Nephron progenitor cell (in vitro differentiated cells): ENCODE results near the gene SCN11A.

Experiments used
- DNase-seq: peaks from one replicate; pipeline ENCODE4 v3.0.0; 2021
- H3K27ac Mint-ChIP-seq: 2 replicates; pipeline ENCODE4 v1.8.0; 2021; ENCODE audit warnings: mild to moderate bottlenecking, moderate library complexity, mixed read lengths
- H3K27me3 Mint-ChIP-seq: 2 replicates; pipeline ENCODE4 v1.8.0; 2021; ENCODE audit warnings: mild to moderate bottlenecking, low read depth, mixed read lengths; ENCODE audit not compliant: poor library complexity
- H3K36me3 Mint-ChIP-seq: 2 replicates; pipeline ENCODE4 v1.8.0; 2021; ENCODE audit warnings: low read depth, mixed read lengths
- H3K4me1 Mint-ChIP-seq: 2 replicates; pipeline ENCODE4 v1.8.0; 2021; ENCODE audit warnings: mixed read lengths
- H3K4me3 Mint-ChIP-seq: 2 replicates; pipeline ENCODE4 v1.8.0; 2021; ENCODE audit warnings: mild to moderate bottlenecking, moderate library complexity, mixed read lengths
- H3K9me3 Mint-ChIP-seq: 2 replicates; pipeline ENCODE4 v1.8.0; 2021; ENCODE audit warnings: mild to moderate bottlenecking, moderate library complexity, mixed read lengths
- CTCF ChIP-seq: fragments of 200-600 bp; sonication (generic); IDR thresholded peaks from 2 replicates; pipeline ENCODE4 v1.5.0; 2021; ENCODE audit warnings: antibody characterized with exemption

SCN11A gene

GRCh38 chr3:39050029-39050428 lies 1.7 kb downstream of the SCN11A start:
- Mint-ChIP-seq H3K27ac (no peak overlapping the region), H3K9me3 (peaks cover 5% of the 10 kb centered on the region), H3K36me3 (no peaks in the 10 kb centered on the region), H3K4me3 (no peak overlapping the region), H3K27me3 (peaks cover 10% of the 10 kb centered on the region), H3K4me1 (peaks cover 37% of the 10 kb centered on the region)
- no peak for TF ChIP-seq CTCF
- no peak for DNase-seq

GRCh38 chr3:39038165-39038564 lies 13.6 kb downstream of the SCN11A start:
- Mint-ChIP-seq H3K9me3 (peaks cover 63% of the 10 kb centered on the region), H3K4me3 (no peak overlapping the region), H3K36me3 (peaks cover 16% of the 10 kb centered on the region), H3K27ac (no peak overlapping the region), H3K4me1 (no peaks in the 10 kb centered on the region), H3K27me3 (peaks cover 29% of the 10 kb centered on the region)
- DNase-seq: no peak
- TF ChIP-seq CTCF: no peak

- peaks cover 8% of the 10 kb centered on the region for H3K27me3 Mint-ChIP-seq
- DNase-seq: no peak
- no peak overlapping the region for H3K4me3 Mint-ChIP-seq
- H3K36me3 Mint-ChIP-seq: peaks cover 5% of the 10 kb centered on the region
- no peak overlapping the region for H3K27ac Mint-ChIP-seq
- peaks cover 8% of the 10 kb centered on the region for H3K9me3 Mint-ChIP-seq
- no peak for TF ChIP-seq CTCF
- H3K4me1 Mint-ChIP-seq: no peaks in the 10 kb centered on the region
Measured at GRCh38 chr3:39029556-39029955, 22.2 kb downstream of the SCN11A start.

GRCh38 chr3:39028546-39028945 lies 23.2 kb downstream of the SCN11A start:
- H3K36me3 Mint-ChIP-seq: no peaks in the 10 kb centered on the region
- H3K4me1 Mint-ChIP-seq: no peaks in the 10 kb centered on the region
- DNase-seq: no peak
- TF ChIP-seq CTCF: no peak
- H3K27ac Mint-ChIP-seq: no peak overlapping the region
- H3K4me3 Mint-ChIP-seq: no peak overlapping the region
- peaks cover 8% of the 10 kb centered on the region for H3K27me3 Mint-ChIP-seq
- H3K9me3 Mint-ChIP-seq: no peaks in the 10 kb centered on the region

GRCh38 chr3:39025222-39025970 lies 26.3 kb downstream of the SCN11A start:
- no peaks in the 10 kb centered on the region for H3K9me3 Mint-ChIP-seq
- no peaks in the 10 kb centered on the region for H3K36me3 Mint-ChIP-seq
- DNase-seq: no peak

More at GRCh38 chr3:39025222-39025970, 26.3 kb downstream of the SCN11A start:
- no peak for TF ChIP-seq CTCF
- Mint-ChIP-seq H3K27me3 (peaks cover 10% of the 10 kb centered on the region), H3K4me1 (no peaks in the 10 kb centered on the region), H3K4me3 (no peak overlapping the region), H3K27ac (no peak overlapping the region)
